PC-3 (cell line): ENCODE measurements around the gene GABRA5. TPM values are rescaled to one million over a fixed set of nuclear protein-coding genes. Genes with fewer than 3 reads are reported as not detected.

Experiments used
- ATAC-seq: fragments of 200-7000 bp; cut with Tn5 transposase; 2 replicates; pipeline ENCODE4 v1.9.1; 2020; ENCODE audit warnings: mild to moderate bottlenecking, moderate library complexity
- BruUV-seq: library from RNA; stranded (reverse); fragments of 400-500 nt; replicated peaks from 2 replicates; lab custom pipeline; 2021; lab: Mats Ljungman, UMichigan
- CTCF ChIA-PET: fragments of 300-600 bp; sonication (Branson Sonifier 250); formaldehyde crosslinking; loops from one replicate; lab custom pipeline; 2022; ENCODE audit warnings: antibody characterized with exemption; lab: Charles Lee
- POLR2A ChIA-PET: fragments of 300-600 bp; sonication (Branson Sonifier 250); formaldehyde crosslinking; loops from one replicate; lab custom pipeline; 2022; ENCODE audit warnings: antibody characterized with exemption; ENCODE audit not compliant: unreplicated experiment; lab: Charles Lee
- DNase-seq: peaks from one replicate; pipeline ENCODE4 v3.0.0-alpha.2; 2015
- H2AFZ ChIP-seq: fragments of 300-600 bp; sonication (generic); 2 replicates; pipeline ENCODE4 v1.6.0; 2016; ENCODE audit warnings: antibody characterized with exemption, low read length
- H3F3A ChIP-seq: fragments of 300-600 bp; sonication (generic); one replicate; pipeline ENCODE4 v1.6.0; 2017; ENCODE audit warnings: antibody characterized with exemption, low read length, control low read depth, mild to moderate bottlenecking; ENCODE audit not compliant: unreplicated experiment
- H3K27ac ChIP-seq: fragments of 300-600 bp; sonication (generic); 2 replicates; pipeline ENCODE4 v1.5.1; 2016; ENCODE audit warnings: mild to moderate bottlenecking, low read length
- H3K27me3 ChIP-seq: fragments of 300-600 bp; sonication (generic); 2 replicates; pipeline ENCODE4 v1.6.1; 2016; ENCODE audit warnings: low read length, mixed read lengths
- H3K36me3 ChIP-seq: fragments of 300-600 bp; sonication (generic); 2 replicates; pipeline ENCODE4 v1.6.1; 2016; ENCODE audit warnings: low read depth, mixed run types, low read length, mixed read lengths
- H3K4me1 ChIP-seq: fragments of 300-600 bp; sonication (generic); 2 replicates; pipeline ENCODE4 v1.5.1; 2016; ENCODE audit warnings: low read length; ENCODE audit not compliant: insufficient read depth
- H3K4me2 ChIP-seq: fragments of 300-600 bp; sonication (generic); 2 replicates; pipeline ENCODE4 v1.6.0; 2016; ENCODE audit warnings: low read length
- H3K4me3 ChIP-seq: fragments of 300-600 bp; sonication (generic); 2 replicates; pipeline ENCODE4 v1.5.1; 2016; ENCODE audit warnings: mild to moderate bottlenecking, low read length, mixed read lengths
- H3K79me2 ChIP-seq: fragments of 300-600 bp; sonication (generic); 2 replicates; pipeline ENCODE4 v1.6.1; 2017; ENCODE audit warnings: low read length, mixed read lengths
- H3K9ac ChIP-seq: fragments of 300-600 bp; sonication (generic); 2 replicates; pipeline ENCODE4 v1.6.0; 2016; ENCODE audit warnings: mild to moderate bottlenecking, low read length
- H3K9me2 ChIP-seq: fragments of 300-600 bp; sonication (generic); replicated peaks from 2 replicates; pipeline ENCODE4 v1.6.1; 2016; ENCODE audit warnings: mixed run types, low read length, mixed read lengths
- H3K9me3 ChIP-seq: fragments of 300-600 bp; sonication (generic); 2 replicates; pipeline ENCODE4 v1.6.1; 2016; ENCODE audit warnings: low read length, mixed read lengths
- H4K20me1 ChIP-seq: fragments of 300-600 bp; sonication (generic); 2 replicates; pipeline ENCODE4 v1.6.1; 2016; ENCODE audit warnings: low read length, mixed read lengths
- CTCF ChIP-seq: fragments of 300-600 bp; sonication (generic); conservative IDR thresholded peaks from 2 replicates; pipeline ENCODE4 v1.5.1; 2017; ENCODE audit warnings: antibody characterized with exemption, low read depth, mild to moderate bottlenecking, low read length
- EZH2 ChIP-seq: fragments of 300-600 bp; sonication (generic); IDR thresholded peaks from one replicate; pipeline ENCODE4 v1.6.1; 2017; ENCODE audit warnings: antibody characterized with exemption, mild to moderate bottlenecking, low read length; ENCODE audit not compliant: unreplicated experiment
- EZH2phosphoT487 ChIP-seq: fragments of 300-600 bp; sonication (generic); IDR thresholded peaks from 2 replicates; pipeline ENCODE4 v1.6.1; 2018; ENCODE audit warnings: mild to moderate bottlenecking, antibody characterized with exemption, low read length, borderline replicate concordance
- intact Hi-C: fragments of 100-400 bp; cut with micrococcal nuclease; formaldehyde crosslinking; loops from 2 replicates; pipeline ENCODE4 v1.9.0; 2023
- total RNA-seq: library from RNA; depleted of rRNA; stranded (reverse); fragments of >200 nt; gene quantifications from 2 replicates; pipeline ENCODE4 v1.2.3, GENCODE V29; 2014

GABRA5 gene
- total RNA-seq, 1 experiment from 2014 or later, result not detected

GRCh38 chr15:26875476-26875850 lies 8.6 kb downstream of the GABRA5 start:
- no peaks in the 10 kb centered on the region for H3K79me2 ChIP-seq
- H3K27ac ChIP-seq, result no peak overlapping the region
- TF ChIP-seq EZH2phosphoT487 (no peak), EZH2 (no peak)
- H3K9me3 ChIP-seq, result no peaks in the 10 kb centered on the region
- H3K4me3 ChIP-seq, result no peak overlapping the region
- ATAC-seq (no peak), DNase-seq (no peak)
- H4K20me1 ChIP-seq, result no peaks in the 10 kb centered on the region
- 0 out of 2 replicates have a peak, but pooled peaks cover 5% of the 10 kb centered on the region for H3K27me3 ChIP-seq
- POLR2A ChIA-PET, result no interaction called here
- no TSS peak for BruUV-seq
- H3F3A ChIP-seq, result no peaks in the 10 kb centered on the region
- intact Hi-C loops, result no loop called here
- CTCF ChIA-PET, result no interaction called here
- no peaks in the 10 kb centered on the region for H3K4me1 ChIP-seq
- H3K9me2 ChIP-seq, result no peaks in the 10 kb centered on the region
- H2AFZ ChIP-seq, result no peak overlapping the region
- H3K36me3 ChIP-seq, result no peaks in the 10 kb centered on the region
- no peak overlapping the region for H3K4me2 ChIP-seq
- H3K9ac ChIP-seq, result no peak overlapping the region

- H3K4me3 ChIP-seq, result no peak overlapping the region
- H3K9me3 ChIP-seq, result no peaks in the 10 kb centered on the region
- no peak for ATAC-seq
- no peaks in the 10 kb centered on the region for H3K4me1 ChIP-seq
- H4K20me1 ChIP-seq, result no peaks in the 10 kb centered on the region
- no peaks in the 10 kb centered on the region for H3K27me3 ChIP-seq
- no peak for DNase-seq
- H3K27ac ChIP-seq, result no peak overlapping the region
- H2AFZ ChIP-seq, result no peak overlapping the region
- H3K9ac ChIP-seq, result no peak overlapping the region
- intact Hi-C loops, result no loop called here
- H3K4me2 ChIP-seq, result no peak overlapping the region
- CTCF ChIA-PET, result no interaction called here
- H3K36me3 ChIP-seq, result no peaks in the 10 kb centered on the region
- H3F3A ChIP-seq, result no peaks in the 10 kb centered on the region
- no TSS peak for BruUV-seq
- TF ChIP-seq EZH2phosphoT487 (no peak), CTCF (no peak), EZH2 (no peak)
- no peaks in the 10 kb centered on the region for H3K9me2 ChIP-seq
- no peaks in the 10 kb centered on the region for H3K79me2 ChIP-seq
- POLR2A ChIA-PET, result no interaction called here
Measured at GRCh38 chr15:26877831-26878230, 11.0 kb downstream of the GABRA5 start.

GRCh38 chr15:26879706-26880105 lies 12.8 kb downstream of the GABRA5 start:
- Histone ChIP-seq H4K20me1 (no peaks in the 10 kb centered on the region), H2AFZ (no peak overlapping the region), H3K9ac (no peak overlapping the region), H3K9me3 (no peaks in the 10 kb centered on the region), H3K79me2 (no peaks in the 10 kb centered on the region), H3K27me3 (no peaks in the 10 kb centered on the region), H3K27ac (no peak overlapping the region), H3K4me1 (no peaks in the 10 kb centered on the region), H3K9me2 (no peaks in the 10 kb centered on the region), H3F3A (no peaks in the 10 kb centered on the region), H3K4me3 (no peak overlapping the region), H3K4me2 (no peak overlapping the region), H3K36me3 (no peaks in the 10 kb centered on the region)
- no peak for DNase-seq
- intact Hi-C loops, result loop anchor here (10.0 kb wide), 1 partner anchor 1345 kb away; no protein-coding TSS in a partner anchor
- no peak for TF ChIP-seq EZH2phosphoT487
- no peak for TF ChIP-seq CTCF
- TF ChIP-seq EZH2, result no peak
- CTCF ChIA-PET, result no interaction called here
- BruUV-seq, result no TSS peak
- POLR2A ChIA-PET, result no interaction called here
- ATAC-seq, result no peak
